GM18505 (cell line): ENCODE measurements around the gene NEUROD2.

Source experiments
- ATAC-seq: cut with Tn5 transposase; IDR thresholded peaks from one replicate; pipeline ENCODE4 v1.9.1; 2021; ENCODE audit not compliant: unreplicated experiment
- POLR2A ChIP-seq: IDR thresholded peaks from 4 replicates; pipeline ENCODE4 v1.6.1; 2011; ENCODE audit warnings: borderline replicate concordance; ENCODE audit not compliant: insufficient read depth, insufficient read length; ENCODE audit errors: extremely low read depth

Gene NEUROD2

GRCh38 chr17:39629494-39629880, 21.8 kb upstream of the NEUROD2 start:
- TF ChIP-seq POLR2A: no peak

GRCh38 chr17:39628655-39629493, 21.2 kb upstream of the NEUROD2 start:
- no peak for ATAC-seq
- no peak for TF ChIP-seq POLR2A

More at GRCh38 chr17:39629494-39629880, 21.8 kb upstream of the NEUROD2 start:
- ATAC-seq: no peak

GRCh38 chr17:39627712-39628516, 20.2 kb upstream of the NEUROD2 start:
- ATAC-seq: no peak
- no peak for TF ChIP-seq POLR2A

GRCh38 chr17:39627047-39627711, 19.5 kb upstream of the NEUROD2 start:
- no peak for TF ChIP-seq POLR2A
- no peak for ATAC-seq

- ATAC-seq: no peak
These were observed 18.7 kb upstream of the NEUROD2 start, which contains the start of gene PPP1R1B for GRCh38 chr17:39626171-39627046. Gene PPP1R1B, plus strand, starts transcription at chr17:39626952. Its CDS starts 441 bp downstream, at chr17:39627393.

GRCh38 chr17:39625198-39625785, 17.6 kb upstream of the NEUROD2 start:
- ATAC-seq: no peak
- no peak for TF ChIP-seq POLR2A

More at GRCh38 chr17:39626171-39627046, 18.7 kb upstream of the NEUROD2 start, which contains the start of gene PPP1R1B:
- no peak for TF ChIP-seq POLR2A

- no peak for ATAC-seq
- no peak for TF ChIP-seq POLR2A
These were observed 16.6 kb upstream of the NEUROD2 start for GRCh38 chr17:39624313-39624712.

GRCh38 chr17:39623356-39623950, 15.7 kb upstream of the NEUROD2 start:
- no peak for TF ChIP-seq POLR2A
- no peak for ATAC-seq

GRCh38 chr17:39622380-39623006, 14.8 kb upstream of the NEUROD2 start:
- ATAC-seq: no peak
- TF ChIP-seq POLR2A: no peak

GRCh38 chr17:39621523-39622379, 14.0 kb upstream of the NEUROD2 start:
- TF ChIP-seq POLR2A: no peak
- ATAC-seq: no peak

- no peak for TF ChIP-seq POLR2A
- no peak for ATAC-seq
These were observed 12.0 kb upstream of the NEUROD2 start for GRCh38 chr17:39619786-39620101.
